ENCODE results near the gene ABLIM3.

Gene ABLIM3

DNA sequence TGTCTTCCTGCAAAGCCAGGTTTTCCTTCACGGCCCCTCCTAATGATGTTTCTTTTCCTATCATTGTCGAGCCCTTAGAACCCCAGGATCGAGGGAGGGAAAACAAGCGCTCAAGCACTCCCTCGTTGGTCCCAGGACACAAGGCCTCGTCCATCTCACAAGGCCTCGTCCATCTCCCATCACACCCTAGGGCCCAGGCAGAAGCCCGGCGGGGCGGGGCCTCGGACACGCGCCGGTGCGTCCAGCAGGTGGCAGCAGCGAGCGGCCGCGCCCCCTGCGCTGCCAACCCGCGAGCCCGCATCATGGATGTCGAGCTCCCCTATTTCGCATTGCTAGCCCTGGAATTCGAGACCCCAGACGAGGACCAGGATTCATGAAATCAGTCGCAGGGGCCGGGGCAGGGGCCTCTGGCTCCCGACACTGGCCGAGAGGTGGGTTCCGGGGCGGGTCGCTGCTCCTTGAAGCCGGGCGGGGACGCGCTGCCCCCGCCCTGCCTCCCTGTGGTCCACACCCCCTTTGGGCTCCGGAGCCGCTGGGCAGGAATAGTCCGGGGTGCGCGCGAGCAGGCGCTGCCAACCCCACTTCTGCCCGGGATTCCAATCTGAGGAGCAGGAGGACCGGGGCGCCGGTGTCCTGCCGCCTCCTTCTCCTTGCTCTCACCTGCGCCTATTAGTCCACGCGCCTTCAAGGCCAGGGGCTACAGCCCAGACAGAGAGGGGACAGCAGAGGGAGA, at the start of gene ABLIM3:
ABLIM3 (plus strand) TSS at position 270 of the 733 bp plus-strand sequence. CDS start 603 bp downstream, outside the sequence.
- FAIRE-seq, result no peak

DNA sequence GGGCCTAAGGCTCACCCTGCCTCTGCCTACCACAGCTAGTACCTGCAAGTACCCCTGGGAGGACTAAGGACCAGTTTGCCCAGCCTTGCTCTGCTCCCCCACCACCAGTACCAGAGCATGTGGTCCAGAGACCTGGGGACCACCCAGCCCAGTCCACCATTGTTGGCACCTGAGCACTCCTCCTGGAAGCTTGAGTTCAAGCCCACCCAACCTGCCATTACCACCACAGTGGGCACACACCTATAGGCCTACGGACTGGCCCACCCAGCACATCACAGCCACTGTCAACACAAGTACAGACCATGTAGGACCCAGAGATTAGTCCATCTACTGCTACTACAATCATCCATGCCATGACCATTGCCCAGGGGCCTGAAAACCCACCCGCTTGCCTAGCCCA, 47.7 kb upstream of the ABLIM3 start:
- FAIRE-seq, result no peak

DNA sequence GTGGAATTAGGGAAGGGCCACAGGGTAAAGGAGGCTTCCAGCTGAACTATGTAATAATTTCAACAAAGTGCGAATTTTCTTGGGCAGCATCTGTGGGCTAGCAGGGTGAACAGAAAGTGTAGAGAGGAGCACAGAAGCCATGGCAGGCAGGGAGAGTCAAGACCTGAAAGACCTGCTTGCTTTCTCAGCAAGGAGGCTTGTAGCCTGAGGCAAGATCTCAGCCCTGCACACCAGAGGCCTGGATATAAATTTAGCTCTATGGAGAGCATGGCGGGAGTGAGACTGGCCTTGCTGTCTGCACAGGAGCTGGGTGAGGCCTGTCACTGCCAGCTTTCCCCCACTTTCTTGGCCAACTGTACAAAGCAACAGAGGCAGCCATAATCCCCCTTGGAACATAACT, 46.3 kb upstream of the ABLIM3 start:
- no peak for FAIRE-seq

DNA sequence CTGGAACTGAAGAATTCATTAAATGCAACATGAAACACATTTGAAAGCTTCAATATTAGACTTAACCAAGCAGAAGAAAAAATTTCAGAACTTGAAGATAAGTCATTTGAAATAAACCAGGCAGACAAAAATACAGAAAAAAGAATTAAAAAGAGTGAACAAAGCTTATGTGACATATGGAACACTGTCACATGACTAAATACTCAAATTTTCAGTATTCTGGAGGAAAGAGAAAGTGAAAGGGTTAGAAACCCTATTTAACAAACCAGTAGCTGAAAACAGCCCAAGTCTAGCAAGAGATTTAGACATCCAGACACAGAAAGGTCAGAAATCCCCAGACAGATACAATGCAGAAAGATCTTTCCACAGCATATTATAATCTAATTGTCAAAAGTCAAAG, 41.4 kb upstream of the ABLIM3 start:
- FAIRE-seq, result no peak

DNA sequence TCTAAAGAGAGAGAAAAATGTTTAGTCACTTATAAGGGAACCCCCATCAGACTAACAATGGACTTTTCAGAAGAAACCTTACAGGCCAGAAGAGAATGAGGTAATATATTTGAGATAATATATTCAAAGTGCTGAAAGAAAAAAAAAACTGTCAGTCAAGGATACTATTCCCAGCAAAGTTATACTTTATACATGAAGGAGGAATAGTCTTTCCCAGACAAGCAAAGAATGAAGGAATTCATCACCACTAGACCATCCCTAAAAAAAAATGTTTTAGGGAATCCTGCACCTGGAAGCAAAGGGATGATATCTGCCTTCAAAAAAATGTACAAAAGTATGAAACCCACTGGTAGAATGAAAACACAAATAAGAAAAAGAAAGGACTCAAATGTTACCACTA, 41.0 kb upstream of the ABLIM3 start:
- no peak for FAIRE-seq

DNA sequence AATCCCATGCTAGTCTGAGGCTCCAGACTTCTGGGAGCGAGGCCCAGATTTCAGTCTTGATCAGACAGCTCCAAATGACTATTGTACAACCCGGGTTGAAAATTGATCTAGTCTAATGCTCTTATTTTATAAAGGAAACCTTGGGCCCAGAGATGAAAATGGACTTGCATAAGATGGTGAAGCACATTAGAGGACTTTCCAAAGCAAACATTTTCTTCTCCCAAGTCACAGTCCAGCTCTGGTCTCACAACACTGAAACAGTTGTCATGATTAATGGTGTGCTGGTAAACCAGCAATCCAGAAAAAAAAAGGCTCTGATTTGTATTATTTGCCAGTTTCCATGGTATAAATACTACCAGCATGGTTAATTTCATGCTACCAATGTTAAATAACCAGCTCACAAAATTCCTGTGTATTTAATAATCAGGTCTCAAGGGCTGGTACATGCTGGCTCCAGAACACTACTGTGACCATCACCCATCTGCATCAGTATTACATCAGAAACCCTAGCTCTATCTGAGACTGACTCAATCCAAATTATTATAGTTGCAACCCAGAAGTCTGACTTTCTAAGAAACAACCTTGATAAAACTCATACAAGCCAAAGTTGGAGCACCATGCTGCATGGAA, 32.5 kb upstream of the ABLIM3 start:
- no peak for FAIRE-seq

DNA sequence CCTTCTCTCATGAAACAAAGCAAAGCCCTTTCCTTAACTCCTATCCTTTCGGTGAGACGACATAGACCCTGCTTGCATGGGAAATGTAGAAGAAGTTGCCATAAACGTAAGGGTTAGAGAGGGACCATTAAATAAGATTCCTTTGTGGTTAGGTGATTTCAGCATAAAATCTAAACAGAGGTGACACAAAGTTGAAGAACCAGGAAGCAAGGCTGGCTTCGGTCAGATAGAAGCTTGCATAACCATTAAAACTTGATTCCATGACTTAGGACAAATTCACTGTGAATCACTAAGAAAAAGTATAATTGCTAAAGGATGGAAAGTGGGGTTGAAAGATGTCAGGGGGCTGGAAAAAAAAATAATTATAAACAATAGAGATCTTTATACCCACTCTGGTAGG, 30.9 kb upstream of the ABLIM3 start:
- FAIRE-seq, result no peak

DNA sequence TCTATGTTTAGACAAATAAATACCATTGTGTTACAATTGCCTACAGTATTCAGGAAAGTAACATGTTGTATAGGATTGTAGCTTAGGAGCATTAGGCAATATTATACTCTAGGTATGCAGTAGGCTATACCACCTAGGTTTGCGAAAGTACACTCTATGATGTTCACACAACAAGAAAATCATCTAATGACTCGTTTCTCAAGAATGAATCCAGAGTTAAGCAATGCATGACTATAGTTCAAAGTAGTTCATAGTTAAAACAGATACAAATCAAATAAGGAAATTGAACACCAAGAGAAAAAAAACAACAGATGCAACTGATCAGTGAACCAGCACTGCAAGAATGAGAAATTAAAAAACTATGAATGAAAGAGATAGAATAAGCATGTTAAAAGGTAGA, 27.6 kb upstream of the ABLIM3 start:
- no peak for FAIRE-seq

DNA sequence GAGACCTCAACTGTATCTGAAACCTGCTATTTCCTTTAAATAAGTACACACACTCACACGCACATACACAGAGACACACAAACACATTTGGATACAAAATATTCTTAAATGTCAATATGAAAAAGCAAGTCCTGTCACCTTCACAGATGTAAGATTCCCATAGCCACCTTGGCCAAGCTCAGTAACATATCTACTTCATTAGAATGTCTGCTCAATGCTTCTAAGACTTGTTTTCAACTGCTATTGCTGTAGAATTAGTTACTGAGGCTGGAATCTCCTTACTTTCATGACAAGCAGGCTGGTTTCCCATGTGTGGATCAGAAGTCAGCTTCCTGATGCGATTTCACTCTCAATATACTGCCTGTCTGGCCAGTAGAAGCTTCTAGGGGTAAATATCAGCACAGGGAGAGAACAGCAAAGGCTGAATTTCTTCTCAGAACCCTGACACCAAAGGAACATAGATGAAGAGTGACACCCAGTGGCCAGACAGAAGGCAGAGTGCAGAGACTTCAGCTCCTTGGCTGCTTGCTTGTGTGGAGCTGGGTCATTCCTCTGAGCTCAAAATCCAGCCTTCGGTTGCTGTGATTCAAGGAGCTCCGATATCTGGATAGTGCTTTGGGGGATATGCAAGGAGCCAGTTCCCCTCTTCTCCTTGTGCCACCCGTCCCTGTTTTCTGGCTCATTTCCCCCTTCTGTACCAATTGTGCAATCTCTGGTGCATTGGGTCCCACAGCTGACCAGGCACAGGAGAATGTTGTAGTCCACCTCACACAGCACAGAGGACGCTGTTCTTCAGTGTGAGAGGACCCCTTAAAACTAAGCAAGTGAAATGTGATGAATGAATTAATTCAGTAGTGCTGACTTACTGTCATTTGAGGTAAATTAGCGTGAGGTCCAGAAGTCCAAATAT, 26.6 kb upstream of the ABLIM3 start:
- peak; percentile 97 for FAIRE-seq

DNA sequence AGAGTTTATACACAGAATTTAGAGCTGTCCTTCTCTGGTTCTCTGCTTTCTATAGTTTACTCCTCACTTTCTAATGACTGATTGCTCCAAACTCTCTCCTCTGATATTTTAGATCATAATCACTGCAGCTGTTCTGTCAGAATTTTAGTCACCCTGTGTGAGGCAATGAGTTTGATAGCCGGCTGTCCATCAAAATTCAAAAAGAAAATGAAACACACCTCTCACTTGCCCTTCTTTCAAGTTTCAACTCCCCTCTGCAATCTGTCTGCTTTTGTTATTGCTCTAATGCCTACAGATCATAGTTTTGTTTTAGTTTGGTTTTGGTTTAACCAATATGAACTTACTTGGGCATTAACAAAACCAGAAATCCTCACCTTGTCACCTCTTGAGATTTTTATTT, 23.3 kb upstream of the ABLIM3 start:
- FAIRE-seq, result no peak

DNA sequence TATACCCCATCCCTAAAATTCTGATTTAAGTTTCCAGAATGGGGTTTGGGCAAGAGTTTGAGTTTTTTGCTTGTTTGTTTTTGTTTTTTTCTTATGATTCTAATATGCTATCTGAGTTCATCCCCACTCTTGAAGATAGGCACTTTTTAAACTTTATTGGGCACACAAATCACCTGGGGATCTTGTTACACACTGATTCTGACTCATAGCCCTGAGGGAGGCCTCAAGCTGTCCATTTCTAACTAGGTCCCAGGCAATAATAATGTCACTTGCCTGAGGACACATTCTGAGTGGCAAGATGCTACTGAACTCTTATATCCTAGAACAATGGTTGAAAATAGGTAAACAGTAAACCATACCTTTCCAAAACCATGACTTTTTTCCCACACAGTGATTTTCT, 22.8 kb upstream of the ABLIM3 start:
- no peak for FAIRE-seq

DNA sequence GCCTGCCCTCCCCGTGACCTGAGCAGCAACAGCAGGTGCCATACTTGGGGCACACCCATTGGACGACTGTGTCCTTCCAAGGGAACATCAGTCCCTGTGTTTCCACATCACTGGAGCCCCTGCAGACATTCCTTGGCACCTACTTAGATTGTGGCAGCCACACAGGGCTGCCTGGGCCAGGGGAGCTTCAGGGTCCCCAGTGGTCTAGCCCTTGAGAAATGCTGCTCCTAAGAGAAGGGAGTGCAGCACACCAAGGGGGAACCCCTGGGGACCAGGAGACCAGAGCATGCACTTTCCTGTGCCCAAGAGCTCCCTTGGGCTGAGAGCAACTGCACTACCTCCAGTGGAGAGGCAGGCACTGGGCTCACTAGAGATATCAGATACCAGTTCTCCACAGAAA, 20.1 kb upstream of the ABLIM3 start:
- no peak for FAIRE-seq

DNA sequence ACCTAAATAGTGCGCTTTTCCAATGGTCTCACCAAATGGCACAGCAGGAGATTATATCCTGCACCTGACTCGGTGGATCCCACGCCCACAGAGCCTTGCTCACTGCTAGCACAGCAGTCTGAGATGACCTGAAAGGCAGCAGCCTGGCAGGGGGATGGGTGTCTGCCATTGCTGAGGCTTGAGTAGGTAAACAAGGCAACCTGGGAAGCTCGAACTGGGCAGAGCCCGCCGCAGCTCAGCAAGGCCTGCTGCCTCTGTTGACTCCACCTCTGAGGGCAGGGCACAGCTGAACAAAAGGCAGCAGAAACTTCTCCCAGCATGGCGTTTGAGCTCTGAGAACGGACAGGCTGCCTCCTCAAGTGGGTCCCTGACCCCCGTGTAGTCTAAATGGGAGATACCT, 18.1 kb upstream of the ABLIM3 start:
- FAIRE-seq, result no peak

DNA sequence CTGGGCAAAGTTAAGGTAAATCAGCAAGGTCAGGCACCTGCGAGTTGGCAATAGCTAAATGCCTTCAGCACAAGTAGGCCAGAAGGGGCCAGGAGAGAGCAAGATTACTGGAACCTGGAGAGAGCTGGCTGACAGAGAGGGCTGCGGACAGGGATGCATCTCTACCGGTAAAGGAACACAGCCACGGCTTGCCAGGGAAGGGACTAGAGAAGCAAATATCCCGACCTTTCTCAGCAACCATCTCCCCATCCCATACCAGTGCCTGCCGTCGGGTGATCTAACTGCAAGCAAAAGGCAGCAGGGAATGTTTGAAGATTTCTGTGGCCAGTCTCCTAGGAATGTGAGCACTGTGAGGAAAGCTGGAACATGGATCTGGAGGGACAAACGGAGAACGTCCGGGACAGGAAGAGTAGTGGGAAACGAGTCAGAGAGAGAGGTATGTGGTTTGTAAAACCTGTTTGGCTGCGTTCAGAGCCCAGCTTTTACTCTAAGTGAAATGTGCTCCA, 15.9 kb upstream of the ABLIM3 start:
- FAIRE-seq, result no peak

DNA sequence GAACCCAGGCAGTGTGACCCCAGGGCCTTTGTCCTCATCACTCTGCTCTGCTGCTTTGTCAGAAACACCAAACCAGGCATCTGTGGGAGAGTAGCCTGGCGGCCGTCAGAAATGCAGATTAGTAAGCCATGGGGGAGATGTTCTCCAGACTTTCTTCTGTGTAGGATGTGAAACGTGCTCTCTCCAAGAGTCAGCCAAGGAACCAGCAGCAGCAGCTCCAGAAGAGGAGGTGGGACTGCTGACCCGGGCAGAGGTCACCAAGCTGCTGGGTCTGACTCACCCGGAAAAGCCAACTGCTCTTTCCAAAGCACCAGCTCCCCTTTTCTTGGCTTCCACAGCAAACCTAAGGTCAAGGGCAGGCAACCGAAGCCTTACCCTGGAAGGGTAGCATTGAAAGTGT, 14.4 kb upstream of the ABLIM3 start:
- FAIRE-seq, result no peak

DNA sequence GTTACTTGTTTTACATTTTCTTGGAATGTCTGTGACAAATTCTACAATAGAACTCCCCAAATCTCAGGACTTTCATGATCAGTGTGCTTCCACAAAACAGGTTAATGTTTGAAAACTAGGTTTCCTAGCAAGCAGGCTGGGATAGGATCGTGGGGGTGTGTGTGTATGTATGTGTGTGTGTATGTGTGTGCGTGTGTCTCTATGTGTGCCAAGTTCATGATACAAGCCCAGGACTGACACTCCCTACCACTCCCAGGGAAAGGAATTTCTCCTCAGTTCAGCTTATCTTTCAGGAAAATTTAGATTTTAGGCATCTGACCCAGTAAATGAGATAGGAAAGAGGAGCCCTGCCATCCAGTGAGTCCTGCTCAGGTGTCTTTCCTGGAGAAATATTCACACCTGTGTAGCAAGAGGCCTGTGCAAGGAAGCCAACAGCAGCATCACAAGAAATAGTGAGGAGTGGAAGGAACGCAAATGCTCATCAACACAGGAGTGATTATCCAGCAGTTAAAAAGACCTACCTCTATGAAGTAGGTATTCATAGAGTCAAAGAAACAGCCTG, 13.8 kb upstream of the ABLIM3 start:
- no peak for FAIRE-seq

DNA sequence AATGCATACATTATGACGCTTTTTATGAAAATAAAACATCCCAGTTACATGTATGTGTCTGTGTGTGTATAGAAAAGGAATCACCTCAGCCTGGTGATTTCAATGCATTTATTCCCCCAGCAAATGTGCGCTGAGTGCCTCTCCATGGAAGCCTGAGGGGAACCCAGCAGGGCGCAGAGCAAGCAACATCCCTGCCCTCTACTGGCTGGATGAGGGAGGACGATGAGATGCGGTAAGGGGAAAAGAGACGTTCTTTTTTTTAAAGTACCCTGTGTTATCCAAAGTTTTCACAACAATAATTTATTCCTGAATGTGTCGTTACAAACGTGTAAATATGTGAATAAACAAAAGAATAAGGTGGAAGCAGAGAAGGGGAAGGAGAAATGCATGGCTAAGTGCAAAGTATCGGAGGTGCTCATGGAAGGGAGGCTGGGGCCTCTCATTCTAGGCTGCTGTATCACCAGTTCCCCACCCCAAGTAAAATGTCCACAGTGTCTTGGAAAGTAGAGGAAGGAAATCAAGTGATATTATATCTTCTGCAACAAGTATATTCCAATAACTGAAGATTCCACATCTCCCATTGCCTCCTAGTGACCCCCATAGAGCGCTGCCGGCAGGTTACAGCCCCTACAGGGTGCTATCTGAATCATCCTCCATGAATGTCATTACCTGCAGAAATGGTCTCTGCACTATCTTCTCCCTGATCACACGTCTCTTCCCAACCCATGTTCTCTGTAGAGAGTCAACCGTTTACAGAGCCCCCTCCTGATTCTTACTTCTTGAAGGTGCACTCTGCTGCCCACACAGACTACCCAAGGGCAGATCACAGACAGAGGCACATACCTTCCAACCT, 13.0 kb upstream of the ABLIM3 start:
- no peak for FAIRE-seq

DNA sequence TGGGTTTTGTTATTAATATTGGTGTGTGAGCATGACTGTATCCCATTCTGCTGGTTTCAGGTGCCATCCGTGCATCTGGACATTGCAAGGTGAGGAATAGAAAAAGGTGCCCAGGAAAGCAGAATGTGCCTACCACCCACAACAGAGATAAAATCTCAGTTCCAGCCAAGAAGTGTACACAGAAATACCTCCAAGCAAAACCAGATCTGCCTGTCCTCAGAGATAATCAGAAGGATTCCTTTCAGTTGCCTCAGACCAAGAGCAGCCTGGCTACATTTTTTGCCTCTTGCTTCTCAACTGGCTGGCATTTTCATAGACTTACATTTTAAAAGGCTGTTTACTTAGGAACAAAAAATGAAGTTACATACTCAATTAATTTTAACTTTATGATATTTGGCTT, 12.1 kb upstream of the ABLIM3 start:
- FAIRE-seq, result no peak

DNA sequence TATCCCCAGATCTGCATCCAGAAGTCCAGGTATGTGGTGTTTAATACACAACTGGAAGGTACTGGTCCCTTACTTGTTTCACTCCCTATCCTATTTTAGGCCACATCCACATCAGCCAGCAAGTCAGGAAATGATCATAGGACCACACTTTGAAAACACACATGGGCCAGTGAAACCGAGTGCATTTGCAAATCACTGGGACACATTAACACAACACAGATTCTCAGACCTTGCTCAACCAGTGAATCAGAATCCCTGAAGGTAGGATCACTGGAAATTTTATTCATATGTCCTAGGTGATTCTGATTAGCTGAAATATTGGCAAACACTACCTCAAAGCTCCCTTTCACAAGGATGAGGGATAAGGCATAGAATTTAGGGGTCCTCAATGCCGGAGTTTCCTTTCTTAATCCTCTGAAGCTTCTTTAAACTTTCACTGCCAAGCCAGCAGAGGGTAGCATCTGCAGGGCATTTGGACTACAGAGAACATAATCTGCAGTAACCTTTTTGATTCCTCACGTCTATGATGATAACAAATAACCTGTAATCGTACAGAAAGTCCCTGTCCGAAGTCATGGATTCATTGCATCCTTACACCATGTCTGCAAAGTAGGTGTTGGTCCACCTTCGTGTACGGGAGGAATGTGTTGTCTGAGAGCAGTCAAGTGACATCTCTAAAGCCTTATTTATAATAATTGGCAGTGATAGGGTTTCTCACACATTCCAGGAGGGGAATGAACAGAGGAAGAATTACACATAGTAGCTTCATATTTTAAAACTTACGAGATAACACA, 11.0 kb upstream of the ABLIM3 start:
- FAIRE-seq, result no peak

DNA sequence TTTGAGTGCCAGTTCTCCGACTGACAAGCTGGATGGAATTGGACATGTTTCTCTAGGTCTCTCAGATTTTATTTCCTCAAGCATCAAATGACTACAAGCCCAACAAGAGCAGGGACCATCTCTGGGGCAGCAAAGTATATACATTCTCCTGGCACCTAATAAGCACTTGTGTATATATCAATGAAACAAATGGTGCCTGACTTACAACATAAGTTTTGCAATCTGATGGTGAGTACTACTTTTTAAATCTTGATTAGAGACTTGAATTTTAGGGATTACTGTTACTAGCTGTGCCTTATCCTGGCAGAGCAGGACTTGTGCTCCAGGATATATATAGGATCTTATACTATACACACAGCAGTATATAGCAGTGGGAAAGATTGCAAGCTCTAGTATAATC, 8.8 kb upstream of the ABLIM3 start:
- FAIRE-seq, result no peak
